ENCODE results near the gene AFAP1. TPM values are rescaled to one million over a fixed set of nuclear protein-coding genes. Genes with fewer than 3 reads are reported as not detected.

AFAP1 gene
- total RNA-seq (2022; extraction: Qiagen RNA extraction), result 15.0 to 21.0 TPM (median 20.7 TPM) in 5 replicates

GRCh38 chr4:7939377-7940108 lies at the start of gene AFAP1:
TSS of gene AFAP1 (minus strand) at chr4:7939861. CDS start at chr4:7872078, 67,783 bp downstream.

Other genes with a start within 250 kb of the AFAP1 start
- 5.3 to 11.5 TPM (median 7.6 TPM) in 5 replicates for gene ABLIM2, start 219.0 kb upstream of the AFAP1 start, total RNA-seq (2022; extraction: Qiagen RNA extraction)

Measured in A549 treated with dexamethasone at 1 μM for 4 hours (cell line).